WERI-Rb-1 (cell line): ENCODE data around the gene MGAT5.

ENCODE experiments used
- DNase-seq: peaks from one replicate; pipeline ENCODE4 v3.0.0-alpha.2; 2020
- H3K27ac ChIP-seq: fragments of 250-450 bp; sonication (Bioruptor Pico); 2 replicates; pipeline ENCODE4 v1.5.1; 2020; ENCODE audit warnings: mild to moderate bottlenecking, moderate library complexity
- H3K27me3 ChIP-seq: fragments of 250-450 bp; sonication (Bioruptor Pico); 2 replicates; pipeline ENCODE4 v1.5.1; 2021; ENCODE audit warnings: mild to moderate bottlenecking, low read depth, moderate library complexity; ENCODE audit not compliant: insufficient read depth, severe bottlenecking
- H3K36me3 ChIP-seq: fragments of 250-450 bp; sonication (Bioruptor Pico); 2 replicates; pipeline ENCODE4 v1.5.1; 2020; ENCODE audit warnings: mild to moderate bottlenecking, moderate library complexity
- H3K4me3 ChIP-seq: 2 replicates; pipeline ENCODE4 v1.5.1; 2011; ENCODE audit warnings: low read depth, mild to moderate bottlenecking, control low read depth, low read length
- H3K9me3 ChIP-seq: fragments of 250-450 bp; sonication (Bioruptor Pico); 2 replicates; pipeline ENCODE4 v1.5.1; 2021; ENCODE audit warnings: mild to moderate bottlenecking, moderate library complexity; ENCODE audit not compliant: severe bottlenecking
- CTCF ChIP-seq: IDR thresholded peaks from 2 replicates; pipeline ENCODE4 v1.5.1; 2011; ENCODE audit warnings: low read depth, mild to moderate bottlenecking, control low read depth, inconsistent platforms, low read length

MGAT5 gene

DNA sequence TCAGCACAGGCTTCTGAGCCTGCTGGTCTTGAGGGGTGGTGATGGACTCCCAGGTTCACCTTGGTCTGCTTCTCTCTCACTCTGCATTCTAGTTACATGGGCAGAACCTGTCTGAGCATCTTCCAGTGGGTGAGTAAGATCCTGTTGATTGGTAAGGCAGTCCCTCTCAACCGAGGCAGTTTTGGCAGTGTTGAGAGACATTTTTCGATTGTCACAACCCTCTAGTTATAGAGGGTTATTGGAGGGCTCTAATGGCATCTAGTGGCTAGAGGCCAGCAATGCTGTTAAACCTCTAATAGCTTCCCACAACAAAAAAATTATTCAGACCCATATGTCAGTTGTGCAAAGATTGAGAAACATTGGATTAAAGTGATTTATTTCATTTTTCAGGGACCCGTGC is 9.3 kb upstream of the MGAT5 start:
- Histone ChIP-seq H3K27ac (no peak overlapping the region), H3K4me3 (no peak overlapping the region), H3K36me3 (peaks cover under 1% of the 10 kb centered on the region; the same call in 1 of the 2 replicates), H3K9me3 (no peaks in the 10 kb centered on the region), H3K27me3 (no peaks in the 10 kb centered on the region)
- no peak for DNase-seq
- no peak for TF ChIP-seq CTCF

GRCh38 chr2:134245340-134245984 is 8.4 kb upstream of the MGAT5 start:
- H3K27ac ChIP-seq = peak overlapping the region; percentile 1; the same call in 1 of the 2 replicates
- peak; percentile 81 for DNase-seq

GRCh38 chr2:134246154-134246874 is 7.6 kb upstream of the MGAT5 start:
- Histone ChIP-seq H3K36me3 (peaks cover 9% of the 10 kb centered on the region), H3K27me3 (no peaks in the 10 kb centered on the region), H3K9me3 (no peaks in the 10 kb centered on the region), H3K4me3 (no peak overlapping the region), H3K27ac (no peak overlapping the region)
- DNase-seq = peak; percentile 28
- TF ChIP-seq CTCF = no peak

More at GRCh38 chr2:134245340-134245984, 8.4 kb upstream of the MGAT5 start:
- TF ChIP-seq CTCF = peak; percentile 83
- peaks cover 9% of the 10 kb centered on the region for H3K36me3 ChIP-seq
- no peaks in the 10 kb centered on the region for H3K9me3 ChIP-seq
- no peak overlapping the region for H3K4me3 ChIP-seq
- H3K27me3 ChIP-seq = no peaks in the 10 kb centered on the region

- Histone ChIP-seq H3K36me3 (peaks cover 9% of the 10 kb centered on the region), H3K27me3 (no peaks in the 10 kb centered on the region), H3K27ac (no peak overlapping the region), H3K4me3 (no peak overlapping the region), H3K9me3 (no peaks in the 10 kb centered on the region)
- DNase-seq = no peak
- no peak for TF ChIP-seq CTCF
Observed at GRCh38 chr2:134247679-134248078, 6.2 kb upstream of the MGAT5 start.

GRCh38 chr2:134248913-134249312 is 5.0 kb upstream of the MGAT5 start:
- no peak for DNase-seq
- H3K27ac ChIP-seq = no peak overlapping the region
- no peak for TF ChIP-seq CTCF

More at GRCh38 chr2:134248913-134249312, 5.0 kb upstream of the MGAT5 start:
- Histone ChIP-seq H3K27me3 (no peaks in the 10 kb centered on the region), H3K9me3 (no peaks in the 10 kb centered on the region), H3K4me3 (no peak overlapping the region), H3K36me3 (peaks cover 14% of the 10 kb centered on the region)
